ENCODE data around the gene NKIRAS2.

Gene NKIRAS2

GRCh38 chr17:42038221-42038973, 18.5 kb downstream of the NKIRAS2 start:
- no peak for TF ChIP-seq CTCF (IDR thresholded peaks at IDR 0.05; ENCODE audit: extremely low read depth, insufficient read depth, missing control alignments)
- in situ Hi-C loops (cut with MboI; ENCODE audit: low pct_unique_long_range_greater_than_20kb, low sequenced_read_pairs, unreplicated experiment): no loop called here
- peak; percentile 81 for DNase-seq (ENCODE audit: low spot score)

GRCh38 chr17:42039794-42040763, 20.2 kb downstream of the NKIRAS2 start:
- TF ChIP-seq CTCF (IDR thresholded peaks at IDR 0.05; ENCODE audit: extremely low read depth, insufficient read depth, missing control alignments): no peak
- DNase-seq (ENCODE audit: low spot score): no peak
- in situ Hi-C loops (cut with MboI; ENCODE audit: low pct_unique_long_range_greater_than_20kb, low sequenced_read_pairs, unreplicated experiment): no loop called here

GRCh38 chr17:42040818-42041217, 20.9 kb downstream of the NKIRAS2 start:
- no peak for TF ChIP-seq CTCF (IDR thresholded peaks at IDR 0.05; ENCODE audit: extremely low read depth, insufficient read depth, missing control alignments)
- in situ Hi-C loops (cut with MboI; ENCODE audit: low pct_unique_long_range_greater_than_20kb, low sequenced_read_pairs, unreplicated experiment): no loop called here
- no peak for DNase-seq (ENCODE audit: low spot score)

- DNase-seq (ENCODE audit: low spot score): no peak
- TF ChIP-seq CTCF (IDR thresholded peaks at IDR 0.05; ENCODE audit: extremely low read depth, insufficient read depth, missing control alignments): no peak
- in situ Hi-C loops (cut with MboI; ENCODE audit: low pct_unique_long_range_greater_than_20kb, low sequenced_read_pairs, unreplicated experiment): no loop called here
These were observed 21.7 kb downstream of the NKIRAS2 start for GRCh38 chr17:42041619-42042018.

GRCh38 chr17:42042598-42043319, 22.9 kb downstream of the NKIRAS2 start:
- no peak for TF ChIP-seq CTCF (IDR thresholded peaks at IDR 0.05; ENCODE audit: extremely low read depth, insufficient read depth, missing control alignments)
- in situ Hi-C loops (cut with MboI; ENCODE audit: low pct_unique_long_range_greater_than_20kb, low sequenced_read_pairs, unreplicated experiment): no loop called here
- DNase-seq (ENCODE audit: low spot score): no peak

- DNase-seq (ENCODE audit: low spot score): no peak
- no peak for TF ChIP-seq CTCF (IDR thresholded peaks at IDR 0.05; ENCODE audit: extremely low read depth, insufficient read depth, missing control alignments)
- in situ Hi-C loops (cut with MboI; ENCODE audit: low pct_unique_long_range_greater_than_20kb, low sequenced_read_pairs, unreplicated experiment): no loop called here
These were observed 25.8 kb downstream of the NKIRAS2 start for GRCh38 chr17:42045719-42046118.

Measured in GM13977 (cell line).